CD14-positive monocyte (primary cell): ENCODE measurements around the gene CAMK1D. TPM values are rescaled to one million over a fixed set of nuclear protein-coding genes. Genes with fewer than 3 reads are reported as not detected.

Experiments used
- DNase-seq, 3 donors: peaks; one replicate each; pipeline ENCODE4 v3.0.0-alpha.2; 2011 to 2022
- H2AFZ ChIP-seq: 2 replicates; pipeline ENCODE4 v1.6.0; 2012; ENCODE audit warnings: mild to moderate bottlenecking, low read depth, low read length, inconsistent platforms; ENCODE audit not compliant: insufficient read depth, poor library complexity, severe bottlenecking
- H3K27ac ChIP-seq, 2 donors: 1 replicate in 1 of 2; 2 replicates in 1 of 2; pipeline ENCODE4 v1.5.1; 2012 to 2013; ENCODE audit warnings: low read length in 2 of 2, control low read depth in 1 of 2, inconsistent platforms in 1 of 2, low read depth in 1 of 2, mild to moderate bottlenecking in 1 of 2
- H3K27me3 ChIP-seq, 2 donors: one replicate each; pipeline versions ENCODE4 v1.6.0 to v1.6.1; 2011 to 2013; ENCODE audit warnings: low read length in 2 of 2; ENCODE audit not compliant: control insufficient read depth in 2 of 2, insufficient read depth in 2 of 2
- H3K36me3 ChIP-seq, 2 donors: replicated peaks in 1 of 2; 1 replicate in 1 of 2; 2 replicates in 1 of 2; pipeline versions ENCODE4 v1.5.1 to v1.6.1; 2012 to 2013; ENCODE audit warnings: low read length in 2 of 2, control low read depth in 1 of 2, inconsistent platforms in 1 of 2, mild to moderate bottlenecking in 1 of 2; ENCODE audit not compliant: insufficient read depth in 2 of 2, control insufficient read depth in 1 of 2
- H3K4me1 ChIP-seq, 2 donors: 1 replicate in 1 of 2; 2 replicates in 1 of 2; pipeline versions ENCODE4 v1.5.1 to v1.6.1; 2012 to 2013; ENCODE audit warnings: low read length in 2 of 2, control low read depth in 1 of 2, inconsistent platforms in 1 of 2, mild to moderate bottlenecking in 1 of 2, moderate library complexity in 1 of 2; ENCODE audit not compliant: insufficient read depth in 2 of 2, control insufficient read depth in 1 of 2
- H3K4me2 ChIP-seq: replicated peaks from 2 replicates; pipeline ENCODE3; 2012; ENCODE audit warnings: low read length, moderate library complexity, mild to moderate bottlenecking; ENCODE audit not compliant: poor library complexity, severe bottlenecking; ENCODE audit errors: extremely low read depth
- H3K4me3 ChIP-seq, 3 experiments: fragments of 200-600 bp in 1 of 3; sonication (generic) in 1 of 3; replicated peaks in 1 of 3; 1 replicate in 2 of 3; 2 replicates in 1 of 3; pipeline ENCODE4 v1.5.1; 2011 to 2013; ENCODE audit warnings: low read length in 3 of 3, mild to moderate bottlenecking in 3 of 3, control low read depth in 2 of 3, low read depth in 2 of 3, inconsistent platforms in 1 of 3, moderate library complexity in 1 of 3
- H3K79me2 ChIP-seq: 2 replicates; pipeline ENCODE4 v1.6.0; 2012; ENCODE audit warnings: mild to moderate bottlenecking, control low read depth, inconsistent platforms, low read length, moderate library complexity; ENCODE audit not compliant: insufficient read depth
- H3K9ac ChIP-seq: 2 replicates; pipeline ENCODE4 v1.6.0; 2017; ENCODE audit warnings: low read length, mild to moderate bottlenecking; ENCODE audit not compliant: insufficient read depth, poor library complexity, severe bottlenecking
- H3K9me3 ChIP-seq, 2 donors: replicated peaks in 1 of 2; 1 replicate in 1 of 2; 2 replicates in 1 of 2; pipeline versions ENCODE4 v1.5.1 to v1.6.1; 2012 to 2013; ENCODE audit warnings: low read length in 2 of 2, control low read depth in 1 of 2; ENCODE audit not compliant: control insufficient read depth in 1 of 2, insufficient read depth in 1 of 2
- H4K20me1 ChIP-seq: 2 replicates; pipeline ENCODE4 v1.6.0; 2012; ENCODE audit warnings: mild to moderate bottlenecking, low read length, control low read depth, moderate library complexity; ENCODE audit not compliant: insufficient read depth
- H3K27ac Mint-ChIP-seq, 7 donors: one replicate each; pipeline ENCODE4 v1.8.0; 2020; ENCODE audit warnings: mild to moderate bottlenecking in 7 of 7, mixed read lengths in 7 of 7, moderate library complexity in 6 of 7, inconsistent platforms in 2 of 7
- H3K27me3 Mint-ChIP-seq, 3 donors: one replicate each; pipeline ENCODE4 v1.8.0; 2021 to 2022; ENCODE audit warnings: low read depth in 3 of 3, mild to moderate bottlenecking in 3 of 3, mixed read lengths in 3 of 3, moderate library complexity in 3 of 3, inconsistent platforms in 1 of 3
- H3K36me3 Mint-ChIP-seq, 2 donors: one replicate each; pipeline ENCODE4 v1.8.0; 2020; ENCODE audit warnings: mixed read lengths in 2 of 2, inconsistent platforms in 1 of 2, mild to moderate bottlenecking in 1 of 2
- H3K4me1 Mint-ChIP-seq: one replicate; pipeline ENCODE4 v1.8.0; 2020; ENCODE audit warnings: mild to moderate bottlenecking, mixed read lengths
- H3K4me3 Mint-ChIP-seq, 2 donors: one replicate each; pipeline ENCODE4 v1.8.0; 2020; ENCODE audit warnings: mild to moderate bottlenecking in 2 of 2, mixed read lengths in 2 of 2, moderate library complexity in 1 of 2
- H3K9me3 Mint-ChIP-seq, 7 donors: one replicate each; pipeline ENCODE4 v1.8.0; 2020 to 2022; ENCODE audit warnings: mixed read lengths in 7 of 7, mild to moderate bottlenecking in 6 of 7, moderate library complexity in 6 of 7, inconsistent platforms in 2 of 7
- WGBS: methylation state at CpG from one replicate; pipeline ENCODE4 v1.1.5; 2013; ENCODE audit warnings: missing lambda C conversion rate; ENCODE audit not compliant: insufficient coverage; 5-methylcytosine and 5-hydroxymethylcytosine counted together
- intact Hi-C, 2 donors: fragments of 100-400 bp; cut with micrococcal nuclease; formaldehyde crosslinking; loops; one replicate each; pipeline versions ENCODE4 v1.15.0 to v1.15.1; 2023
- polyA plus RNA-seq, 3 donors: library from polyadenylated mRNA; depleted of rRNA in 1 of 3; unstranded in 2 of 3; stranded (reverse) in 1 of 3; fragments of 300-500 nt in 2 of 3; fragments of >200 nt in 1 of 3; fragmentation: Illumina TruSeq in 2 of 3; gene quantifications; 1 replicate in 2 of 3; 2 replicates in 1 of 3; pipeline ENCODE4 v1.2.3, GENCODE V29; 2012 to 2021
- TF ChIP-seq, protein P1 (sequence below): fragments of 200-600 bp; IDR thresholded peaks from one replicate; pipeline ENCODE4 v1.8.0; 2022; ENCODE audit warnings: antibody characterized with exemption, mild to moderate bottlenecking

CAMK1D gene
- polyA plus RNA-seq, 3 donors: 6.7 to 11.8 (median 7.1) TPM

DNA sequence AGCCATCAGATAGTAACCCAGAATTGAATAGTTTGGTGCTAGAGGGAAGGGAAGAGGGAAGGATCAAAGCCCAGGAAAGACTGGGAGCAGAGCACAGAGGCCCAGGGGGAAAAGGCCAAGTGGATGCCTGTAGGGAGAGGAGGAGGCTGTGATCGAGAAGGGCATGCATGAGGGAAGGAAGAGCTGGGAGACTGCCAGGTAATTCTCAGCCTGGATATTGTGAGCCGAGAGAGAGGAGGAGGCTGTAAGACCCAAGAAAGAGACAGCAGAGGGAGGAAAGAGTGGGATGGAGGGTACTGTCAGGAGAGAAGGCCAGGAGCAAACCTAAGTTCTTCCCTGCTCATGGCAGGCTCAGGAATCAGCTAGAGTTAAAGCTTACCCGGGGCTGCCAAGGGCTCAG is 474.0 kb downstream of the CAMK1D start:
- no peaks in the 10 kb centered on the region for H3K27me3 ChIP-seq
- Mint-ChIP-seq H3K4me3 (no peak overlapping the region), H3K4me1 (no peaks in the 10 kb centered on the region), H3K9me3 (peaks cover 0 to 9% (median 3%) of the 10 kb centered on the region in 7 donors), H3K36me3 (peaks cover 2 to 15% of the 10 kb centered on the region in 2 donors), H3K27ac (no peak overlapping the region), H3K27me3 (peaks cover 0 to 10% (median 2%) of the 10 kb centered on the region in 3 donors)
- H4K20me1 ChIP-seq: no peaks in the 10 kb centered on the region
- no peak overlapping the region for H3K9ac ChIP-seq
- 86% methylated on average over 2 of the region's 3 CpGs for WGBS
- intact Hi-C loops: no loop called here
- no peaks in the 10 kb centered on the region for H3K4me1 ChIP-seq
- no peaks in the 10 kb centered on the region for H3K36me3 ChIP-seq
- no peak overlapping the region for H3K4me2 ChIP-seq
- H3K27ac ChIP-seq: no peak overlapping the region
- no peaks in the 10 kb centered on the region for H3K79me2 ChIP-seq
- peaks cover 0 to 7% of the 10 kb centered on the region in 2 donors for H3K9me3 ChIP-seq
- DNase-seq: no peak
- H2AFZ ChIP-seq: no peak overlapping the region
- TF ChIP-seq, protein P1, sequence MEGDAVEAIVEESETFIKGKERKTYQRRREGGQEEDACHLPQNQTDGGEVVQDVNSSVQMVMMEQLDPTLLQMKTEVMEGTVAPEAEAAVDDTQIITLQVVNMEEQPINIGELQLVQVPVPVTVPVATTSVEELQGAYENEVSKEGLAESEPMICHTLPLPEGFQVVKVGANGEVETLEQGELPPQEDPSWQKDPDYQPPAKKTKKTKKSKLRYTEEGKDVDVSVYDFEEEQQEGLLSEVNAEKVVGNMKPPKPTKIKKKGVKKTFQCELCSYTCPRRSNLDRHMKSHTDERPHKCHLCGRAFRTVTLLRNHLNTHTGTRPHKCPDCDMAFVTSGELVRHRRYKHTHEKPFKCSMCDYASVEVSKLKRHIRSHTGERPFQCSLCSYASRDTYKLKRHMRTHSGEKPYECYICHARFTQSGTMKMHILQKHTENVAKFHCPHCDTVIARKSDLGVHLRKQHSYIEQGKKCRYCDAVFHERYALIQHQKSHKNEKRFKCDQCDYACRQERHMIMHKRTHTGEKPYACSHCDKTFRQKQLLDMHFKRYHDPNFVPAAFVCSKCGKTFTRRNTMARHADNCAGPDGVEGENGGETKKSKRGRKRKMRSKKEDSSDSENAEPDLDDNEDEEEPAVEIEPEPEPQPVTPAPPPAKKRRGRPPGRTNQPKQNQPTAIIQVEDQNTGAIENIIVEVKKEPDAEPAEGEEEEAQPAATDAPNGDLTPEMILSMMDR: no peak
- no peak overlapping the region for H3K4me3 ChIP-seq

DNA sequence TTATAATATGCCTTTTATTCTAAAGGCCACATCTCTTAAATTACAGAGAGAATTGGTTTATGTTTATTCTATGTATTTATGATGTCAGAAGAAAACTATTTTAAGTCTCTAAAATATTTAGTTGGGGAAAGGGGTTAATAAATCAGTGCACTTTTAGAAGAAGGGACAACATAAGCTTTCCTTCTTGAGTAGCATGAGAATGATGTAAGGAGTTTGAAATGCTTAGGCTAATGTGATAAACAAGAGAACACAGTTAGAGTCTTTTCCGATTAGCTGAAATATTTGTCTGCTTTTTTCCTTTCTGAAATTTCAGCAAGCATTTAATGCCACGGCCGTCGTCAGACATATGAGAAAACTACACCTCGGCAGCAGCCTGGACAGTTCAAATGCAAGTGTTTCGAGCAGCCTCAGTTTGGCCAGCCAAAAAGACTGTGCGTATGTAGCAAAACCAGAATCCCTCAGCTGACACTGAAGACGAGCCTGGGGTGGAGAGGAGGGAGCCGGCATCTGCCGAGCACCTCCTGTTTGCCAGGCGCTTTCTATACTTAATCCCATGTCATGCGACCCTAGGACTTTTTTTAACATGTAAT is 476.0 kb downstream of the CAMK1D start:
- no peak overlapping the region for H3K4me3 ChIP-seq
- H3K79me2 ChIP-seq: no peaks in the 10 kb centered on the region
- H3K4me1 ChIP-seq: no peaks in the 10 kb centered on the region
- H3K27ac Mint-ChIP-seq: no peak overlapping the region
- H3K9me3 ChIP-seq: peaks cover 0 to 7% of the 10 kb centered on the region in 2 donors
- DNase-seq: no peak
- peaks cover 0 to 10% (median 2%) of the 10 kb centered on the region in 3 donors for H3K27me3 Mint-ChIP-seq
- H3K4me2 ChIP-seq: no peak overlapping the region
- H4K20me1 ChIP-seq: no peaks in the 10 kb centered on the region
- no peak overlapping the region for H3K4me3 Mint-ChIP-seq
- H3K9ac ChIP-seq: no peak overlapping the region
- H2AFZ ChIP-seq: no peak overlapping the region
- TF ChIP-seq, protein P1: no peak
- peaks cover 0 to 6% (median 0%) of the 10 kb centered on the region in 7 donors for H3K9me3 Mint-ChIP-seq
- H3K36me3 ChIP-seq: no peaks in the 10 kb centered on the region
- no peak overlapping the region for H3K27ac ChIP-seq
- H3K27me3 ChIP-seq: no peaks in the 10 kb centered on the region
- no peaks in the 10 kb centered on the region for H3K4me1 Mint-ChIP-seq
- peaks cover 2 to 12% of the 10 kb centered on the region in 2 donors for H3K36me3 Mint-ChIP-seq
- intact Hi-C loops: no loop called here
- WGBS: 97% methylated on average over 7 of the region's 12 CpGs
